Natural killer cell treated with Interleukin-12 subunit alpha and Interleukin-12 subunit beta and Interleukin-15 and Interleukin-18, amount 100 ng/mL, for 72 hours (primary cell): ENCODE data around the gene IFNA14. TPM values are rescaled to one million over a fixed set of nuclear protein-coding genes. Genes with fewer than 3 reads are reported as not detected.

Experiments used
- ATAC-seq, 2 donors: fragments of 150-1000 bp; cut with Tn5 transposase in 1 of 2; sonication (Bioruptor Pico), chemical (Tn5 transposase) in 1 of 2; 2 replicates each; pipeline ENCODE4 v1.10.0; 2021
- DNase-seq: peaks from one replicate; pipeline ENCODE4 v3.0.0; 2022; ENCODE audit warnings: low spot score
- H3K27ac Mint-ChIP-seq, 2 donors: 1 replicate in 1 of 2; 2 replicates in 1 of 2; pipeline ENCODE4 v1.8.0; 2022; ENCODE audit warnings: mixed read lengths in 2 of 2, mild to moderate bottlenecking in 1 of 2, moderate library complexity in 1 of 2
- H3K27me3 Mint-ChIP-seq, 2 donors: 1 replicate in 1 of 2; 2 replicates in 1 of 2; pipeline ENCODE4 v1.8.0; 2022; ENCODE audit warnings: mixed read lengths in 2 of 2
- H3K36me3 Mint-ChIP-seq: one replicate; pipeline ENCODE4 v1.8.0; 2022; ENCODE audit warnings: mixed read lengths
- H3K4me1 Mint-ChIP-seq, 2 donors: 1 replicate in 1 of 2; 2 replicates in 1 of 2; pipeline ENCODE4 v1.8.0; 2022; ENCODE audit warnings: low read depth in 2 of 2, mixed read lengths in 2 of 2, mild to moderate bottlenecking in 1 of 2
- H3K4me3 Mint-ChIP-seq: one replicate; pipeline ENCODE4 v1.8.0; 2022; ENCODE audit warnings: mixed read lengths
- H3K9me3 Mint-ChIP-seq: 2 replicates; pipeline ENCODE4 v1.8.0; 2022; ENCODE audit warnings: mixed read lengths
- total RNA-seq, 2 donors: library from RNA; stranded (reverse); gene quantifications; one replicate each; pipeline ENCODE4 v1.2.3, GENCODE V29; 2022

Gene IFNA14
- total RNA-seq: not detected

DNA sequence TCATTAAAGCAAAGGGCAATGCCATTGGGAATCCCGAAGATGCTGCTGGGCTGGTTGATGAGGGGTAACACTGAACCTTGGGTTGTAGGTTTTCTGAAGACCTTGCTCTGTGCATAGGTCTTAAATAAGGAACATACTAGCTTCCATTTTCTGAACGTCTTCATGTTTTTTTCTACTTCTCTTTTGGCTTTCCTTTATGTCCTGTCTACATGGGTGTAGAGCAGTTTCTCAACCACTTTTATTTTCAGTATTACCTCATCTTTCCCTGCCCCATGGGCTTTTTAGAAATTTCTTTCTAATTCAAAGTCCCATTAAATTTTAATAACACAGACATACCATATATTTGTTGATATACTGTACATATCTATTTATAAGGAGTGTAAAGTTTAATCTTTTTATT is at the start of gene IFNA14:
IFNA14 (minus strand) TSS at position 95 of the 400 bp plus-strand sequence; CDS start at position 25, 70 bp downstream.
- H3K4me3 Mint-ChIP-seq: no peak within 1 kb of the TSS
- no peak for DNase-seq
- H3K27ac Mint-ChIP-seq: no peak within 1 kb of the TSS

DNA sequence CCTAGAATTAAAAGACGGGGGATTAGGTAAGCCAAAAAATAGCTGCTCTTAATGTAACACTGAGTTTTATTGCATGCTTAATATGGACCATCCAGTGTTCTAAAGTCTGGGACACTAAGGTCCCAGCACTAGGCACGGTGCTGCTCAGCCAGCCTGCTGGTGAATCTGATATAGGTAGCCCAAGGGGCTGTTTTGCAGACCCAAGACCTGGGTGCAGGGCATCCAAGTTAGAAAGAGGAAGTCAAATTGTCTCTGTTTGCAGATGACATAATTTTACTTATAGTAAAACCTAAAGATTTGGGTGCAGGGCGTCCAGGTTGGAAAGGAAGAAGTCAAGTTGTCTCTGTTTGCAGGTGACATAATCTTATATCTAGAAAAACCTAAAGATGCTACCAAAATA is 47.5 kb upstream of the IFNA14 start:
- no peaks in the 10 kb centered on the region for H3K9me3 Mint-ChIP-seq

More for the DNA sequence above, at the start of gene IFNA14:
- no peak for ATAC-seq
- Mint-ChIP-seq H3K27me3 (peaks cover 28 to 47% of the 10 kb centered on the region in 2 donors), H3K4me1 (peaks cover 3 to 5% of the 10 kb centered on the region in 2 donors), H3K9me3 (no peaks in the 10 kb centered on the region), H3K36me3 (no peaks in the 10 kb centered on the region)

DNA sequence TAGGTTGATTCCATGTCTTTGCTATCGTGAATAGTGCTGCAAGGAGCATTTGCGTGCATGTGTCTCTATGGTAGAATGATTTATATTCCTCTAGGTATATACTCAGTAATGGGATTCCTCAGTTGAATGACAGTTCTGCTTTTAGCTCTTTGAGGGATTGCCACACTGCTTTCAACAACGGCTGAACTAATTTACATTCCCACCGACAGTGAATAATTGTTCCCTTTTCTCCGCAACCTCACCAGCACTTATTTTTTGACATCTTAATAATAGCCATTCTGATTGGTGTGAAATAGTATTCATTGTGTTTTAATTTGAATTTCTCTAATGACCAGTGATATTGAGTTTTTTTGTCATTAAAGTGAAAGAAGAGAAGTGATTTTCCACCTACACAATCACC is 46.9 kb upstream of the IFNA14 start:
- H3K27me3 Mint-ChIP-seq: peaks cover 10 to 38% of the 10 kb centered on the region in 2 donors
- H3K9me3 Mint-ChIP-seq: no peaks in the 10 kb centered on the region
- no peaks in the 10 kb centered on the region for H3K36me3 Mint-ChIP-seq
- no peak for DNase-seq
- H3K4me3 Mint-ChIP-seq: no peak overlapping the region
- no peak overlapping the region for H3K27ac Mint-ChIP-seq
- no peak for ATAC-seq
- H3K4me1 Mint-ChIP-seq: no peaks in the 10 kb centered on the region

More for the DNA sequence above, 47.5 kb upstream of the IFNA14 start:
- Mint-ChIP-seq H3K27me3 (peaks cover 9 to 42% of the 10 kb centered on the region in 2 donors), H3K27ac (no peak overlapping the region), H3K4me1 (no peaks in the 10 kb centered on the region), H3K36me3 (no peaks in the 10 kb centered on the region), H3K4me3 (no peak overlapping the region)
- ATAC-seq (no peak), DNase-seq (no peak)

DNA sequence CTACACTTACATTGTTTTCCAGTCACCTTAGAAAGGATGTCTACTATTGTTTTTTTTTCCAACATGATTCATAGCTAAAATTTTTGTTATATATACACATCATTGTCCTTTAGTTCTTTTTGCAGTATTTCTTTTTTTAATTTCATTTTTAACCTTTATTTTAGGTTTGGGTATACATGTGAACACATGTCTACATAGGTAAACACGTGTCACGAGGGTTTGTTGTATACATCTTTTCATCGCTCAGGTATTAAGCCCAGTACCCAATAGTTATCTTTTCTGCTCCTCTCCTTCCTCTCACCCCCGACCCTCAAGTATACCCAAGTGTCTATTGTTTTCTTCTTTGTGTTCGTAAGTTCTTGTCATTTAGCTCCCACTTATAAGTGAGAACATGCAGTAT is 46.3 kb upstream of the IFNA14 start:
- Mint-ChIP-seq H3K27me3 (peaks cover 15 to 42% of the 10 kb centered on the region in 2 donors), H3K4me3 (no peak overlapping the region), H3K27ac (no peak overlapping the region), H3K4me1 (no peaks in the 10 kb centered on the region), H3K36me3 (no peaks in the 10 kb centered on the region), H3K9me3 (no peaks in the 10 kb centered on the region)
- DNase-seq: no peak
- no peak for ATAC-seq

DNA sequence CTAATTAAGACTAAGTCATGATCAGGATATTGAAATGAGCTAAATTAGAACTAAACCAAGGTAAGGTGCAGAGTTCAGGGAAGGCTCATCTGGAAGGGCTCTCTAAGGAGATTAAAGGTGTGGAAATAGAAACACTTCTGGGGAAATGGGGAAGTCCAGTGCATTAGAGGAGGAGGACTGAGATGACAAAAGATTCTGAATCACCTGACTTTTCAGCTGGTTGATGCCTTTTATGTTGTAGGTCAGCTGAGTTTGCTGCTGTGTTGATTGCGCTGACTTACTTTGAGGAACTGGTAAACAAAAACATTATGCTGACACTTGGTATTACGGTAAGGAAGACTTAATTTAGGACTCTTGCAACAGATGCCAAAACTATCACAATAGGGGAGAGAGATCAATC is 41.5 kb upstream of the IFNA14 start:
- no peak overlapping the region for H3K4me3 Mint-ChIP-seq
- no peaks in the 10 kb centered on the region for H3K9me3 Mint-ChIP-seq
- H3K27me3 Mint-ChIP-seq: peaks cover 18 to 43% of the 10 kb centered on the region in 2 donors

DNA sequence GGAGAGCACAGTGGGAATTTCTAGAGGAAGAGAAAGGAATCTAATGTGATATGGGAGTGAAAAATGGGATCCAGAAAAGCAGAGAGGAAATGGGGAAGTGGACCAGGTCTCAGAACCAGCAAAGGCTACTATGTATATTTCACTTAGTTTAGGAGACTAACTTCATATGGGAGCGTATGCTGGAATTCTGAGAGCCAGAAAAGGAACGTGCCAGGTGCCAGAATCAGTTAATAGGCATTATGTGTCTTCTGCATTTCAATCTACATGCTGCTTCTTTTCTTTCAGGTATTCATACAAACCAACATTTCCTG is 28.5 kb upstream of the IFNA14 start:
- H3K4me1 Mint-ChIP-seq: no peaks in the 10 kb centered on the region
- no peak overlapping the region for H3K4me3 Mint-ChIP-seq
- ATAC-seq (no peak), DNase-seq (no peak)
- H3K9me3 Mint-ChIP-seq: no peaks in the 10 kb centered on the region
- H3K27me3 Mint-ChIP-seq: peaks cover 26 to 29% of the 10 kb centered on the region in 2 donors
- H3K36me3 Mint-ChIP-seq: peaks cover 3% of the 10 kb centered on the region
- H3K27ac Mint-ChIP-seq: no peak overlapping the region

More for the DNA sequence above, 41.5 kb upstream of the IFNA14 start:
- ATAC-seq: no peak
- no peak for DNase-seq
- no peak overlapping the region for H3K27ac Mint-ChIP-seq
- H3K4me1 Mint-ChIP-seq: no peaks in the 10 kb centered on the region
- H3K36me3 Mint-ChIP-seq: no peaks in the 10 kb centered on the region

DNA sequence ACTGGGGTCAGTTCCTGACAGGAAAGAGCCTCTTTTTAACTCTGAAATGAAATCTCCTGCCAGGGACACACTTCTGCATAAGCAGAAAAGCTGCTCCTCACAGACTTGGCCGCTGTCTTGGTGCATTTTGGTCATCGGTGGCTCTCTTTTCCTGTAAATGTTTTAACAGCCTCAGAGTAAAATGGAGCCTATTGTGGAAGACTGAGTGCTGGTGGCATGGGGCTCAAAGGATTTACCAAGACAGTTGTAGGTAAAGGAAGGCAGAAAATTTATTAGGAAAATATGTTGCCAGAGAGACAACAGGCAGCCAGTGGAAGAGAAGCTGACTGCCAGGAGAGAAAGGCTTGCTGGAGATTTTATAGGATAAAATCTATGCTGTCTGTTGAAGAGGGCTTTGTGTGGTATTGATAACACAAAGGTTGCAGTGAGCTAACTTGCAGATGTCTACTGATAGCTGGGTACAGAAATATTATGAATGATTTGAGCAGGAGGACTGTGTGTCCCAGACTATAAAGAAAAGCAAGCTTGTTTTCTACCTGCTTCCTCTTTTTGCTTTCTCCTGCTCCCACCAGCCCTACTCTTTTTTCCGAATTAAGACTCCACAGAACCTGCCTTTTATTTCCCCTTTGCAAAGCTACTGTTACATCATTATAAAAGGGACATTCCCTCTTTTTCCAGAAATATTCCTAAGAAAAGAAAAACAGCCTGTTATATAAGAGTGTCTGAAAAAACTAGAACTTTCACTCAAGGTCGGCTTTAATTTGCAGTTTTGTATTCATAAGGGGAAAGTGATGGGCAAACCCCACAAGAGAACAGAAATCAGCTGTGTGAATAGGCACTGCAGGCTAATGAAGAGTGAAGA is 27.9 kb upstream of the IFNA14 start:
- no peak for ATAC-seq
- Mint-ChIP-seq H3K27me3 (peaks cover 20 to 26% of the 10 kb centered on the region in 2 donors), H3K36me3 (no peaks in the 10 kb centered on the region), H3K4me3 (no peak overlapping the region), H3K27ac (no peak overlapping the region), H3K9me3 (no peaks in the 10 kb centered on the region), H3K4me1 (no peaks in the 10 kb centered on the region)
- DNase-seq: no peak

DNA sequence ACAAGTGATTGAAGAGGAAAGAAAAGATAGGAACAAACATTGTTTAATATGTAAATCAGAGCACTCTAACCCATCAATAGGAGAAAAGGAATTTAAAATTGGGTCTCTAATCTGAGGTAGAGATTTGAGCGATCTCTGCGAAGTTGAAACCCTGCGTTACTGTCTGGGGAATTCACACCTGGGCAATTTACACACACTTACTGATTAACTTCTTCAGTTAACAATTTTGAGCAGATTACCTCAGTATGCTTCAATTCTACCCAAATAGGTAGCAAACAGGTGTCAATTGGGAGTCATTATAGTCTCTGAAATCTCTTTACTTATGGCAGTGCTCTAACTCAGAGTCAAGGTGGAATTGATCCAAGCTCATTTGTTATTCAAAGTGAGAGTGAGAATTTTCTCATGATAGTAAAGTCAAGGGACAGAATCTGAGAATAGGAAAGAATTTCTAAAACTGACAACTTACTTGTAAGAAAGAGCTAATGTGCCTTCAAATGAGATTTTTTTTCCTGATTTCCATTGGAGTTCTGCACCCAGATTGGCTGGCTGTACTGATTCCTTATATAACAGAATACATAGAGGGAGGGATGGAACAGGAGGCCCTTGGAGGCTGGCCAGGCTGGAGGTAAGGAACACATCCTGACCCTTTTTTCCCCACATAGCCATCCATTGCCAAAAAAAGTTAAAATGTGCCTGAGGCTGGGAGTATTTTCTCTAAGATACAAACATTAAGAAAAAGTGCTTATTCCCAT is 27.1 kb upstream of the IFNA14 start:
- Mint-ChIP-seq H3K4me3 (no peak overlapping the region), H3K27me3 (peaks cover 20 to 23% of the 10 kb centered on the region in 2 donors)

DNA sequence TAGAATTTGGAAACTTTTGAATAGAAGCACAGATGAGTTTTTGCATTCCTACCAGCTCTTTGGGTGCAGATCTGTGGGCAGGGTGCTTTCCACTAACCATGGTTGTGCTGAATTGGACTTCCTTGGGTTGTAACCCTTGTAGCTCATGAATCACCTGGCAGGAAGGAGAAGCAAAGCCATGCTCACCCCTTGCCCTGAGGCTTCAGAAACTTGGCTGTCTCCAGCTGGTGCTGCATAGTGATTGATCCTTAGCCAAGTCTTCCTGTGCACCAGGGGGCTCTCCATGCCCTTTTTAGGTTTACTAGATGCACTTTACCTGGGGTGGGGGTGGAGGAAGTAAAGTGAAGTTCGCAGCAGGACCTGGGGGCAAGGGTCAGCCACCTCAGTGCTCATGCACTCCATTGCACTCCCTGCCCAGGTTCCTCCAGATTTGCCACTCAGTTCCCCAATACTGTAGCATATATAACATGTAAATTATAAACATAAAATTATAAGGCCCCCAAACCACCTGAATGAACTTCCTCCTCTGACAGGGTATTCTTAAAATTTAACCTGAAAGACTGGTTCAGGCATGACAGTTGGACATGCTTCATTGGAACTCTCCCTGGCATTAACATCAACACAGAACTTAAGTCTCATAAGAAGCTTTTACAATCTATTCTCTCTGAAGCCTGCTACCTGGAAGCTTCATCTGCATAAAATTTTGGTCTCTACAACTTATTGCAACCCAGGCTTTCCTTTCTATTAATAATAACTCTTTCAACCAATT is 25.8 kb upstream of the IFNA14 start:
- no peak overlapping the region for H3K27ac Mint-ChIP-seq
- ATAC-seq (no peak), DNase-seq (no peak)
- no peak overlapping the region for H3K4me3 Mint-ChIP-seq
- H3K9me3 Mint-ChIP-seq: no peaks in the 10 kb centered on the region
- no peaks in the 10 kb centered on the region for H3K36me3 Mint-ChIP-seq
- H3K4me1 Mint-ChIP-seq: no peaks in the 10 kb centered on the region
- peaks cover 17 to 19% of the 10 kb centered on the region in 2 donors for H3K27me3 Mint-ChIP-seq

More for the DNA sequence above, 27.1 kb upstream of the IFNA14 start:
- no peak overlapping the region for H3K27ac Mint-ChIP-seq
- H3K36me3 Mint-ChIP-seq: no peaks in the 10 kb centered on the region
- no peaks in the 10 kb centered on the region for H3K4me1 Mint-ChIP-seq
- no peaks in the 10 kb centered on the region for H3K9me3 Mint-ChIP-seq
- DNase-seq (no peak), ATAC-seq (no peak)

DNA sequence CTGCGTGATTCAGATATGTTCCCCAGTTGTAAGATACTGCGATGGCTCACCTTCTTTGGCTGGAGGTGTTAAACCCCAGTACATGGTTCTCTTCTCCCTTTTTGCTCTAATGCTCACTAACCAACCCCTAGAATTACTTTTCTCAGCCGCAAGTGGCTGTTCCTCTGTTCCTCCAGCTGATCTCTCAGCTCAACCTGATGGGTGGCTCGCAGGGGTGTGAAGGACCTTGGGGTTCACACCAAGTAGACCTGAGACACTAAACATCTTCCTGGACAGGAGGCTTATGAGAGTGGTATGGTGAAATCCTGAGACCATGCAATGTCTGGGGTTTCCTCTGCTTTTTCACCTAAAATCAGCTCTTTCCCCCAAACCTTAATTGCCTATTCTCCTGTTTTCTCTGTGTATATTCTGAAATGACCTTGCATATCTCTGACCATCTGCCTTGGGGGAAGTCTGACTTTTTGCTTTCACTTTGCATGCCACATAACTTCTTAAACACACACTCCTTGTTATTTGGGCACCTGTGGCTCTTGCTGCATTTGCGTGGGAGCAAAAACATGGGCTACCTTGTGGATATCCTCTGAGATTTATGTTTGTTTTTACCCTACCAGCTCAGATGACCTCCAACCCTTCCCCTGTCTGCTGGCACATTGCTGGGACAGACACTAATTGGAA is 15.9 kb upstream of the IFNA14 start:
- Mint-ChIP-seq H3K9me3 (no peaks in the 10 kb centered on the region), H3K36me3 (no peaks in the 10 kb centered on the region), H3K4me3 (peak overlapping the region; percentile 59), H3K27me3 (peaks cover 11 to 18% of the 10 kb centered on the region in 2 donors), H3K4me1 (peaks cover 20 to 22% of the 10 kb centered on the region in 2 donors), H3K27ac (peak overlapping the region; percentile 20 to 34)
- DNase-seq (peak; percentile 64), ATAC-seq (peak; percentile 83 to 87)

DNA sequence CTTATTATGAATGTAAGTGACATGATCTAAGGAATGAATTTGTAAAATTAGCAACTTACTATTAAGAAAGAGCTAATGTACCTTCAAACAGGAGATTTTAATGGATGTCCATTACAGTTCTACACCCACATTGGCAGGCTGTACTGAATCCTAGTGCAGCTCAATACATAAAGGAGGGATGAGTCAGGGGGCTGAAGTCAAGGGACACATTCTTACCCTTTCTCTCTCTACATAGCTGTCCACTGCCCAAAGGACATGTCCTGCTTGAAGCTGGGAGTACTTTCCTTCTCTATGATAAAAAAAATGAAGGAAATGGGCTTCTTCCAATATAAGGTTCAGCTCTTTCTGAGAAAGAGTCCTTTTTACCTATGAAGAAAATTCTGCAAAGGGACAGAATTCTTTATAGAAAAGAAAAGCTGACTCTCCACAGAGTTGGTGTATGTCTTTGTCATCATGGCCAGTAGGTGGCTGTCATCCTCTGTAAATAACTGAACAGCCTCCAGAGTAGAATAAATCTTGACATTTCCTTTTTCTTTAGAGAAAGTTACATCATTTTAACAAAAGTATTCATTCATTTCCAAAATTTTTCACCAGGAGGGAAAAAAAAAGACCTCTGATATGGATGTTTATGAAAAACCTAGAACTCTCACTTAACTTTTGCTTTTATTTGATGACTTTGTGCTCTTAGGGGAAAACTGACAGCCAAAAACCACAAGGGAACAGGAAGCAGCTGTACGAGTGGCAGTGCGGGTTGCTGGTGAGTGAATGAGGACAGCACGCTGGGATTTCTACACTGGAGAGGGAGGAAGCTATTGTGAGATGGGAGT is 13.1 kb upstream of the IFNA14 start:
- Mint-ChIP-seq H3K4me3 (peak overlapping the region; percentile 71), H3K27me3 (peaks cover 18 to 41% of the 10 kb centered on the region in 2 donors), H3K4me1 (peaks cover 20 to 22% of the 10 kb centered on the region in 2 donors), H3K36me3 (no peaks in the 10 kb centered on the region), H3K9me3 (no peaks in the 10 kb centered on the region), H3K27ac (peak overlapping the region; percentile 1 to 43)
- ATAC-seq: peak; percentile 54 to 59
- DNase-seq: no peak

DNA sequence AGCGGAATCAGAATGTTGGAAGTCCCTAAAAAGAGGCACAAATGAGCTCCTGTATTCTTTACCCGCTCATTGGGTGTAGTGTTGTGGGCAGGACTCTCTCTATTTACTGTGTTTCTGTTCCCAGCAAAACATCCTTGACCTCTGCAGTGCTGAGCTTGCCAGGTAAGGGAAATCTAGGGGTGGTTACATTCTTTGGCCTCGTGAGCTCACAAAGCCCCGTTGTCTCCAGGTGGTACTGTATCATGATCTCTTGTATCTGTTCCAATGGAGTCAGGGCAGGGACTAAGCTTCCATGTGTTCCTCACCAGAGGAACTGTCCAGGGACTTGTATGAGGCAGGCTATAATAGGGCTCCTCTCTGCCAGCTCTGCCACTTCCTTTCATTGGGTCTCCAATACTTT is 11.8 kb upstream of the IFNA14 start:
- no peak overlapping the region for H3K4me3 Mint-ChIP-seq
- H3K4me1 Mint-ChIP-seq: peaks cover 20 to 22% of the 10 kb centered on the region in 2 donors
- no peaks in the 10 kb centered on the region for H3K9me3 Mint-ChIP-seq
- H3K36me3 Mint-ChIP-seq: no peaks in the 10 kb centered on the region
- no peak for DNase-seq
- no peak for ATAC-seq
- no peak overlapping the region for H3K27ac Mint-ChIP-seq
- peaks cover 18 to 41% of the 10 kb centered on the region in 2 donors for H3K27me3 Mint-ChIP-seq
